Stimulated activated CD8-positive, alpha-beta memory T cell treated with anti-CD3 and anti-CD28 coated beads, Interleukin-15, amount 100 ng/mL, for 1 hour (primary cell): Measurements from ENCODE around the gene CD300E.
"Not testable (repeated sequence)": the region's sequence is repeated elsewhere in the genome, so short reads cannot be mapped to it uniquely, and the experiment has no call there.

Source experiments
- DNase-seq: peaks from one replicate; pipeline ENCODE4 v3.0.0-alpha.2; 2020; ENCODE audit warnings: low read depth

CD300E gene, protein sequence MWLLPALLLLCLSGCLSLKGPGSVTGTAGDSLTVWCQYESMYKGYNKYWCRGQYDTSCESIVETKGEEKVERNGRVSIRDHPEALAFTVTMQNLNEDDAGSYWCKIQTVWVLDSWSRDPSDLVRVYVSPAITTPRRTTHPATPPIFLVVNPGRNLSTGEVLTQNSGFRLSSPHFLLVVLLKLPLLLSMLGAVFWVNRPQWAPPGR

GRCh38 chr17:74623693-74624093, at the start of gene CD300E:
Gene CD300E (minus strand): TSS chr17:74623738. CDS start chr17:74623621, 117 bp downstream.
- DNase-seq, result no peak

DNA sequence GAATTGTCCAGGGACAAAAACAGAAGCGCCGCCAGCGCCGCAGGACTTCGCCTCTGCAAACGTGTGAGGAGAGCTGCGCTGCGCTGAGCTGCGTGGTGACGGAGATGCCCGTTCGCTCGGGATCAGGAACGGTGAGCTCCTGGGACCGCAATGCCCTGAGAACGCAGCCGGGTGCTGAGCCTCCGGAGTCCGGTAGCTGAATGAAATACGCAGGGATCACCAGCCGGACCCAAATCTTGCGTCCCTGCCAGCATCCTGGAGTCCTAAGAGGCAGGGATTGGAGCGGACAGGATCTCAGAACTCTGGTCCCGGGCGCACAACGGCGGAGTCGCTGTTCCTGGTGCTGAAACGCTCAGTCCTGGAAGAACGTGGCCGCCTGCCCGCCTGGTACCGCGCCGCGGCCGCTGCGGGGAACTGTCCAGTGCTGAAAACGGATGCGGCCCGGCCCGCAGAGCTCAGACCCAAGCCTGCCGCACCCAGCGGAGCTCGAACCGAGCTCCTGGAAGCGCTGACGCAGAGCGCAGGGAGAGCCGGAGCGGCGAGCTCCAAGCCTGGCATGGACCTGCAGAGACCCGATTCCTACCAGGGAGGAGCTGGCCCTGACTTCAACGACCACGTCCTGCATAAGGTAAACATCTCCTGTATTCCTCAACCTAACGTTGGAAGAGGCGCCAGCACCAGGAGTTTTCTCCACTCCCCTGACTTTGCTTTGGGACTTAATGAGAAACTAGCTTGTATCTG, 47.7 kb upstream of the CD300E start:
- peak; percentile 46 for DNase-seq

GRCh38 chr17:74670329-74670728, 46.8 kb upstream of the CD300E start:
- DNase-seq, result no peak

- DNase-seq, result no peak
Observed at GRCh38 chr17:74663561-74663960, 40.0 kb upstream of the CD300E start.

- no peak for DNase-seq
Observed at GRCh38 chr17:74659889-74660288, 36.4 kb upstream of the CD300E start.

DNA sequence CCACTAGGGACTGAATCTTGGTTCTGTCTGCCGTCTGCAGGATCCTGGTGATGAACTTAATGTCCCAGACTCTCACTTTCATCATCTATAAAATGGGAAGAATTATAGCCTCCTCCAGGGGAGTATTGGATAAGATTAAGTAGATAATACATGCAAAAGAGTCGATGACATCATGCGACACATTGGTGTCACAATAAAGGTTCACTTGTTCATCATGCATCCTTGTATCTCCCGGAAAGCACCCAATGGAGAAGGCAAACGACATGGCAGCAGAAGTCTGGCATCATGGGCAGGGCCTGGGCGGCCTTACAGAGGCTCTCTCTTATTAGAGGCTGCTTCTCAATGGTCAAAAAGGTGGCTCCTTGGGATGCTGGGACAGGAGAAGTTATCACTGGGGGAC, 35.1 kb upstream of the CD300E start:
- DNase-seq, result no peak

DNA sequence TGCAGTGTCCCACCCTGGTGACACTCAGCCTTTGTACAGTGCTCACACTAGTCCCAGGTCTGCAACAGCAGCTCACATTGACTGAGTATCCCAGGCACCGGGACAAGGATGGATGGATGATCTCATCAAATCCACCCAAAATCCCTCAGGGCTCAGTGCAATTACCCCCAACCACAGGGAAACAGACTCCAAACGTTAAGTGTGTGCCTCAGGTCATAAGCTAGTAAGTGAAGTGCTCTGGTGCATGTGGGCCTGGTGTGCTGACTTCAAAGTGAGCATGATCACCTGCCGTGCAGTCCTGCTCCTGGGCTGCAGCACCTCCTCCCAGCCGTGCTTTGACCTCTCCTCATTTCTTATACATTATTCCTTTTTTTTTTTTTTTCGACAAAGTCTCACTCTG, 31.2 kb upstream of the CD300E start:
- DNase-seq, result no peak

DNA sequence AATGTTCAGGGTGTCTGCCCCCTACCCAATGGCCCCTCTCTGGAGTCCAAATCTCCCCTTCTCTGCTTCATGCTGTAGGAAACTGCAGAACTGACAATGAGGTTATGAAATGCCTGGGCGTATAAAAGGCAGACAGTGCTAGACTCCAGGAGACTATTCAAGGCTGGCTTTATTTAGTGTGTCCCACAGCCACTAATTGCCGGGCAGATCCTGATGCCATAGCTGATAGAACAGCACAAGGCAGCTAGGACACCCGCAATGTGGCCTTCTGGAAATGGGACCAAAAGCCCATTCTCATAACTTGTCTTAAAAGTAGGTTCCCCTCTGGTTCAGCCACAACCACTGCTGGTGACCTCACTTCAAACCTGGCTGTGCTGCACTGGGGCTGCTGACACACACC, 28.5 kb upstream of the CD300E start:
- DNase-seq, result no peak

DNA sequence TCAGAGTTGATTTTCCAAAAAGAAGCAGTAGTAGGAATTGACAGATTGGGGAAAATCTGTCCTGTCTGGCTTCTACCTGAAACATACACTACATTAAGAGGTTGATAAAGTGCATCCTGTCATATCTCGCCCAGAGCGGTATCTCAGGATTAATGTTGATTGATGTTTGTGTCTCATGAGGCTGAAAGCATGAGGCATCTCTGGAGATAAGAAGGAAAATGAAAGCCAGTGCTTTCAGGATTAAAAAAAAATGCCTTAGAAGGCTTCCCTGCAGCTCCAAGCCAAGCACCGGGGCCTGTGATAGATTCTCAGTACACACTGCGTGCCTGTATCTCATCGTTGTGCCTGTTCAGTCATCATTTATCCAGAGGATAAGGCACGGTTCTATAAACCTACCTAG, 26.4 kb upstream of the CD300E start:
- DNase-seq, result no peak

DNA sequence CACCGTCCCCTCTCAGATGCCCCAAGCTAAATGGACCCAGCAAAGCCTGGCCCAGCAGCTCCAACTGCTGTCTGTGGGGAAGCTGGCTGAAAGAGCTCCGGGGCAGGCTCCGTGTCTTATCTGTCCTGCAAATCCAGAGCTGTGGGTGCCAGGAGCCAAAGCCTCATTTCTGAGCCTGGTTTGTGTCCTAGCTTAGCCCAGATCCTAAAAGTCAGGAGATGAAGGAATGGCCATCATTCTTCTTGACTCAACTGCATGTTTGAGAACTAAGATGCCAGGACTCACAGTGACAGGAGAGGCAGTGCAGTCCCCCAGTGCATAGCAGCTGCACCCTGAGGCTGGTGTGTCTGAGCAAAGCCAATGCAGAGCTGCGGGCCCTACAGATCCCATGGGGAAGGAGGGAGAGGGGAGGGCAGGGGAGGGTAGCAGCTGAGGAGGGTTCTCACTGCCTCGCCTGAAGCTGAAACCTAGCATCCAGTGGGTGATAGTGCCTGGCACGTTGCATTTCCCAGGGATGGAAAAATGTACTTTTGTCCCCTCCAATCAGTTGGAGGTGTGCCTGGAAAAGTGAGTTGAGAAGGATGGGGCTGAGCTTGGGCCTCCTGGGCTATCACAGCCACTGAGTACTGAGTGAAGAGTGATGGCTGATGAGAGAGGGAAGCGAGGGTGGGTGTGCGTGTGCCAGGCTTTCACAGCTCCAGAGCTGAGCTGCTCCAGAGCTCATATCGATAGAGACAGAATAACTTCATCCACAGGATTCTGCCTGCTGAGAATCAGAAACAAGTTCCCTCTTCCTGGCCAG, 24.5 kb upstream of the CD300E start:
- no peak for DNase-seq

DNA sequence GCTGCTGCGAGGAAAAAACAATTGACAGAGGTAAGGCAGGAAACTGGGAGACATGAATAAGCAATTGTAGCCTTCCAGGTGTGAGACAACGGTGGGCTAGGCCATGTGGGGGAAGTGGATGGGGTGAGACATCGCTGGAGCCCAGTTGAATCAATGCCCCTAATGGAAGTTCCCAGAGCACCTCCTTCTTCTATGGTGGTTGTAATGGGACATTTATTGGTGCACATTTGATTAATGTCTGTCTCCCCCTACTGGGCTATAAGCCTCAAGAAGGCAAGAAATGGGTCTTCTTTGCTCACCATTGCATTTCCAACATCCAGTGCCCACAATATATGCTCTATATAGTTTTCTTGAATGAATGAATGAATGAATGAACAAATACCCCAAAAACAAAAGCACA, 22.7 kb upstream of the CD300E start:
- no peak for DNase-seq

DNA sequence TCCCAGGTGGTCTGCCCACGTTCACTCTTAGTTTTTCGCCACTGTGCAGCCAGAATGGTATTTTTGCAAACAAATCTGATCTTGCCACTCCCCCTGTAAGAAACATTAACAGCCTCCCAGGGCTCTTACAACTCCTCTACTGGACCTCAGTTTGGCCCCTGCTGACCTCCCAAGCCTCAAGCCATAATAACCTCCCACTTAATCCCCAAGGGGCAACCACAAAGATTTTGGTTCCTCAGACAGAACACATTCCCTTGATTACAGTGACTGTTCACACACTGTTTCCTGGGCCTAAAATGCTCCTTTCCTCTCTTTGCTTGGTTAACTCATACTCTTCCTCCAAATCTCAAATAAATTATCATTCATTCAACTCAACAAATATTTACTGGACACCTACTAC, 21.5 kb upstream of the CD300E start:
- no peak for DNase-seq

- DNase-seq, result no peak
Observed at GRCh38 chr17:74644419-74644818, 20.9 kb upstream of the CD300E start.

- no peak for DNase-seq
Observed at GRCh38 chr17:74643826-74644225, 20.3 kb upstream of the CD300E start.

- no peak for DNase-seq
Observed at GRCh38 chr17:74642995-74643394, 19.5 kb upstream of the CD300E start.

GRCh38 chr17:74642556-74642955, 19.0 kb upstream of the CD300E start:
- no peak for DNase-seq

DNA sequence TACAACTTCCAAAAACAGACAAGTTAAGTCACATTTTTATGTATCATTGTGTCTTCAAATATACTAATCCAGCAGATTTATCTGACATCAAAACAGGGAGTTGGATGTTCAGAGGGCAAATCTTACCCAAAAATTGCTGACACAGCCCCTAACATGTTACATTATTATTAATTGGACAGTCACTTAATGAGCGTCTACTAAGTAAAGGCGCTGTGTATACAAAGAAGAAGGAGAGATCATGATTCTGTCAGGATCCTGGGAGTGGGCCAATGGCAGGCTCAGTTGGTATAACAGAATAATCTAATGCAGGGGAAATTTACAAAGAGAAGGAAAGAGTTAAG, 18.4 kb upstream of the CD300E start:
- DNase-seq, result no peak

- DNase-seq, result no peak
Observed at GRCh38 chr17:74641224-74641957, 17.9 kb upstream of the CD300E start.

DNA sequence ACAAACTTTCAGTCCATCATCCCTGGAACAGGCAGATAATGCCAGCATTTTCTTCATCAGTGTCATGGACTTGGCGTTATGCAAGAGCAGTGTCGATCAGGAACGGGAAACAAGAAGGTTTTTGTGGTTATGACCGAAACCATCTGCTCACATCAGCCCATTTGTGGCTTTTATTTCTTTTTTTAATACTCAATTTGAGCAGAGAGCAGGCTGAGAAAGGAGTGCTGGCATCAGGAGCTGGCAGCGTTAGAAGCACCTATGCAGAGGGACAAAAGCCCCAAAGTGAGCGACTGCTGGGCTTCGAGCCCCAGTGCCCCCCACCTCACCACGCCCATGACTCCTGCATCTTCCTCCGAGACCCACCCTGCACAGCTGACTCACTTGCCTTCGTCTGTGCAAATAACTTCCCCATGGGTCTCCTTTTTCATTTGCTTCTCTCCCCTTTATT, 16.2 kb upstream of the CD300E start:
- no peak for DNase-seq

DNA sequence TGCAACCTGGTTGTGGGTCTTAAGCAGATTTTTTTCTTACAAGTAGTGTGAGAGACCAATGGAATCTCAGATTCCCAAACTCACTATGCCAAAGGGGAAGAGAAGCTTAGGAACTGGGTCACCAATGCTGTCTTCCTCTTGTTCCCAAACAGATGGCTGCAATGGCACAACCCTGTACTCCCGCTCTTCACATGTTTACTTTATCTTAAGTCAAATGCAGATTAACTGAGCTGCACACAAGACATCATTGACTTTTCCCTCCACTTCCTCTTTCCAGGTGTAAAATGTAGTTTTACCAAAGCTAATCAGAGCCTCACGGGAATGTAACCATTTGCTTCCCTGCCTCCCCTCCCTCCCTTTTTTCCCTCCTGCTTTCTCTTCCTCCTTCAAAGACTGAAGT, 14.4 kb upstream of the CD300E start:
- DNase-seq, result no peak

DNA sequence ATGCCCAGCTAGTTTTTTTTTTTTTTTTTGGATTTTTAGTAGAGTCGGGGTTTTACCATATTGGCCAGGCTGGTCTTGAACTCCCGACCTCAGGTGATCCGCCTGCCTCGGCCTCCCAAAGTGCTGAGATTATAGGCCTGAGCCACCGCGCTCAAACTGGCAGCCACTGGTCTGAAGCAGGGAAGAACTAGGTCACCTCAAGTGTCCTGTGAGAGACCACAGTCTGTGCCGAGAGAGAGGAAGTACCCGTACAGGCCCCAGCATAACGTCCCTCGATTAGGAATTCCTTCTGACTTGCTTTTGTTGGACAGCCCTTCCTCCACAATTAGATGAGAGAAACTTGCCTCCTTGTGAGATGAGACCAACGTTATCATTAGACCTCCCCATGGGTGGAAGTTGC, 13.7 kb upstream of the CD300E start:
- DNase-seq, result no peak

- not testable (repeated sequence) for DNase-seq
Observed at GRCh38 chr17:74636541-74637085, 13.1 kb upstream of the CD300E start.
